T1000 (cell line): Measurements from ENCODE around the gene PLCL2.
"Not testable (repeated sequence)": the region's sequence is repeated elsewhere in the genome, so short reads cannot be mapped to it uniquely, and the experiment has no call there.

Experiments
- DNase-seq: peaks from one replicate; lab custom pipeline; 2025; ENCODE audit warnings: mixed read lengths; lab: John Stamatoyannopoulos, UW

PLCL2 gene

GRCh38 chr3:17075907-17076306 is 191.2 kb downstream of the PLCL2 start:
- DNase-seq, result no peak

GRCh38 chr3:17076940-17077605 is 192.3 kb downstream of the PLCL2 start:
- DNase-seq, result no peak

GRCh38 chr3:17077606-17078005 is 192.9 kb downstream of the PLCL2 start:
- no peak for DNase-seq

- DNase-seq, result no peak
These were observed 194.2 kb downstream of the PLCL2 start for GRCh38 chr3:17078926-17079465.

GRCh38 chr3:17079933-17080332 is 195.2 kb downstream of the PLCL2 start:
- DNase-seq, result no peak

- DNase-seq, result no peak
These were observed 196.8 kb downstream of the PLCL2 start for GRCh38 chr3:17081520-17081919.

GRCh38 chr3:17087509-17087908 is 202.8 kb downstream of the PLCL2 start:
- DNase-seq, result no peak

GRCh38 chr3:17088017-17088416 is 203.3 kb downstream of the PLCL2 start:
- no peak for DNase-seq

- DNase-seq, result no peak
These were observed 204.0 kb downstream of the PLCL2 start for GRCh38 chr3:17088602-17089313.

GRCh38 chr3:17089314-17089700 is 204.6 kb downstream of the PLCL2 start:
- DNase-seq, result no peak

GRCh38 chr3:17090280-17090983 is 205.7 kb downstream of the PLCL2 start:
- DNase-seq, result no peak

GRCh38 chr3:17091910-17092582 is 207.3 kb downstream of the PLCL2 start:
- no peak for DNase-seq

GRCh38 chr3:17092583-17092933 is 207.8 kb downstream of the PLCL2 start:
- DNase-seq, result no peak

- DNase-seq, result no peak
These were observed 209.8 kb downstream of the PLCL2 start for GRCh38 chr3:17094551-17094950.

- DNase-seq, result no peak
These were observed 218.8 kb downstream of the PLCL2 start for GRCh38 chr3:17103579-17103978.

- not testable (repeated sequence) for DNase-seq
These were observed 222.0 kb downstream of the PLCL2 start for GRCh38 chr3:17106801-17107200.

GRCh38 chr3:17110660-17111396 is 226.1 kb downstream of the PLCL2 start:
- no peak for DNase-seq

- DNase-seq, result peak; percentile 20
These were observed 226.8 kb downstream of the PLCL2 start for GRCh38 chr3:17111586-17111985.

GRCh38 chr3:17115186-17115585 is 230.4 kb downstream of the PLCL2 start:
- no peak for DNase-seq

GRCh38 chr3:17116007-17116600 is 231.3 kb downstream of the PLCL2 start:
- no peak for DNase-seq

- no peak for DNase-seq
These were observed 234.0 kb downstream of the PLCL2 start for GRCh38 chr3:17118771-17119170.
